HG03521 (cell line): ENCODE measurements around the gene SPECC1.
"Not testable (repeated sequence)": the region's sequence is repeated elsewhere in the genome, so short reads cannot be mapped to it uniquely, and the experiment has no call there.

Source experiments
- ATAC-seq: cut with Tn5 transposase; IDR thresholded peaks from one replicate; pipeline ENCODE4 v1.9.1; 2021; ENCODE audit warnings: mild to moderate bottlenecking, moderate library complexity; ENCODE audit not compliant: unreplicated experiment

SPECC1 gene

GRCh38 chr17:20010099-20010863, 1.1 kb downstream of the SPECC1 start:
- ATAC-seq, result no peak

- ATAC-seq, result no peak
Measured at GRCh38 chr17:20010936-20011335, 1.8 kb downstream of the SPECC1 start.

GRCh38 chr17:20012017-20012536, 2.9 kb downstream of the SPECC1 start:
- ATAC-seq, result no peak

GRCh38 chr17:20016475-20016992, 7.4 kb downstream of the SPECC1 start:
- not testable (repeated sequence) for ATAC-seq

- no peak for ATAC-seq
Measured at GRCh38 chr17:20022701-20023100, 13.5 kb downstream of the SPECC1 start.

GRCh38 chr17:20026960-20027359, 17.8 kb downstream of the SPECC1 start:
- no peak for ATAC-seq

GRCh38 chr17:20028443-20028842, 19.3 kb downstream of the SPECC1 start:
- no peak for ATAC-seq

- no peak for ATAC-seq
Measured at GRCh38 chr17:20032636-20033035, 23.5 kb downstream of the SPECC1 start.

GRCh38 chr17:20033415-20033814, 24.3 kb downstream of the SPECC1 start:
- ATAC-seq, result no peak

- no peak for ATAC-seq
Measured at GRCh38 chr17:20035501-20035900, 26.3 kb downstream of the SPECC1 start.

GRCh38 chr17:20037286-20037685, 28.1 kb downstream of the SPECC1 start:
- ATAC-seq, result not testable (repeated sequence)

GRCh38 chr17:20039037-20039436, 29.9 kb downstream of the SPECC1 start:
- no peak for ATAC-seq

GRCh38 chr17:20040216-20040615, 31.1 kb downstream of the SPECC1 start:
- ATAC-seq, result no peak

GRCh38 chr17:20043021-20043420, 33.9 kb downstream of the SPECC1 start:
- no peak for ATAC-seq

GRCh38 chr17:20045476-20045875, 36.3 kb downstream of the SPECC1 start:
- ATAC-seq, result no peak

- ATAC-seq, result no peak
Measured at GRCh38 chr17:20046629-20047028, 37.5 kb downstream of the SPECC1 start.

GRCh38 chr17:20051624-20052023, 42.5 kb downstream of the SPECC1 start:
- ATAC-seq, result no peak

GRCh38 chr17:20053361-20053964, 44.3 kb downstream of the SPECC1 start:
- no peak for ATAC-seq

GRCh38 chr17:20059728-20060188, 50.6 kb downstream of the SPECC1 start:
- no peak for ATAC-seq

- no peak for ATAC-seq
Measured at GRCh38 chr17:20063665-20064648, 54.8 kb downstream of the SPECC1 start.

- no peak for ATAC-seq
Measured at GRCh38 chr17:20066253-20066652, 57.1 kb downstream of the SPECC1 start.
